PC-3 (cell line): ENCODE measurements around the gene SLC46A2. TPM values are rescaled to one million over a fixed set of nuclear protein-coding genes. Genes with fewer than 3 reads are reported as not detected.

Source experiments
- ATAC-seq: fragments of 200-7000 bp; cut with Tn5 transposase; 2 replicates; pipeline ENCODE4 v1.9.1; 2020; ENCODE audit warnings: mild to moderate bottlenecking, moderate library complexity
- BruUV-seq: library from RNA; stranded (reverse); fragments of 400-500 nt; replicated peaks from 2 replicates; lab custom pipeline; 2021; lab: Mats Ljungman, UMichigan
- CTCF ChIA-PET: fragments of 300-600 bp; sonication (Branson Sonifier 250); formaldehyde crosslinking; loops from one replicate; lab custom pipeline; 2022; ENCODE audit warnings: antibody characterized with exemption; lab: Charles Lee
- POLR2A ChIA-PET: fragments of 300-600 bp; sonication (Branson Sonifier 250); formaldehyde crosslinking; loops from one replicate; lab custom pipeline; 2022; ENCODE audit warnings: antibody characterized with exemption; ENCODE audit not compliant: unreplicated experiment; lab: Charles Lee
- DNase-seq: peaks from one replicate; pipeline ENCODE4 v3.0.0-alpha.2; 2015
- H2AFZ ChIP-seq: fragments of 300-600 bp; sonication (generic); 2 replicates; pipeline ENCODE4 v1.6.0; 2016; ENCODE audit warnings: antibody characterized with exemption, low read length
- H3F3A ChIP-seq: fragments of 300-600 bp; sonication (generic); one replicate; pipeline ENCODE4 v1.6.0; 2017; ENCODE audit warnings: antibody characterized with exemption, low read length, control low read depth, mild to moderate bottlenecking; ENCODE audit not compliant: unreplicated experiment
- H3K27ac ChIP-seq: fragments of 300-600 bp; sonication (generic); 2 replicates; pipeline ENCODE4 v1.5.1; 2016; ENCODE audit warnings: mild to moderate bottlenecking, low read length
- H3K27me3 ChIP-seq: fragments of 300-600 bp; sonication (generic); 2 replicates; pipeline ENCODE4 v1.6.1; 2016; ENCODE audit warnings: low read length, mixed read lengths
- H3K36me3 ChIP-seq: fragments of 300-600 bp; sonication (generic); 2 replicates; pipeline ENCODE4 v1.6.1; 2016; ENCODE audit warnings: low read depth, mixed run types, low read length, mixed read lengths
- H3K4me1 ChIP-seq: fragments of 300-600 bp; sonication (generic); 2 replicates; pipeline ENCODE4 v1.5.1; 2016; ENCODE audit warnings: low read length; ENCODE audit not compliant: insufficient read depth
- H3K4me2 ChIP-seq: fragments of 300-600 bp; sonication (generic); 2 replicates; pipeline ENCODE4 v1.6.0; 2016; ENCODE audit warnings: low read length
- H3K4me3 ChIP-seq: fragments of 300-600 bp; sonication (generic); 2 replicates; pipeline ENCODE4 v1.5.1; 2016; ENCODE audit warnings: mild to moderate bottlenecking, low read length, mixed read lengths
- H3K79me2 ChIP-seq: fragments of 300-600 bp; sonication (generic); 2 replicates; pipeline ENCODE4 v1.6.1; 2017; ENCODE audit warnings: low read length, mixed read lengths
- H3K9ac ChIP-seq: fragments of 300-600 bp; sonication (generic); 2 replicates; pipeline ENCODE4 v1.6.0; 2016; ENCODE audit warnings: mild to moderate bottlenecking, low read length
- H3K9me2 ChIP-seq: fragments of 300-600 bp; sonication (generic); replicated peaks from 2 replicates; pipeline ENCODE4 v1.6.1; 2016; ENCODE audit warnings: mixed run types, low read length, mixed read lengths
- H3K9me3 ChIP-seq: fragments of 300-600 bp; sonication (generic); 2 replicates; pipeline ENCODE4 v1.6.1; 2016; ENCODE audit warnings: low read length, mixed read lengths
- H4K20me1 ChIP-seq: fragments of 300-600 bp; sonication (generic); 2 replicates; pipeline ENCODE4 v1.6.1; 2016; ENCODE audit warnings: low read length, mixed read lengths
- EZH2 ChIP-seq: fragments of 300-600 bp; sonication (generic); IDR thresholded peaks from one replicate; pipeline ENCODE4 v1.6.1; 2017; ENCODE audit warnings: antibody characterized with exemption, mild to moderate bottlenecking, low read length; ENCODE audit not compliant: unreplicated experiment
- EZH2phosphoT487 ChIP-seq: fragments of 300-600 bp; sonication (generic); IDR thresholded peaks from 2 replicates; pipeline ENCODE4 v1.6.1; 2018; ENCODE audit warnings: mild to moderate bottlenecking, antibody characterized with exemption, low read length, borderline replicate concordance
- intact Hi-C: fragments of 100-400 bp; cut with micrococcal nuclease; formaldehyde crosslinking; loops from 2 replicates; pipeline ENCODE4 v1.9.0; 2023
- total RNA-seq: library from RNA; depleted of rRNA; stranded (reverse); fragments of >200 nt; gene quantifications from 2 replicates; pipeline ENCODE4 v1.2.3, GENCODE V29; 2014
- TF ChIP-seq, protein P1 (sequence below): fragments of 300-600 bp; sonication (generic); conservative IDR thresholded peaks from 2 replicates; pipeline ENCODE4 v1.5.1; 2017; ENCODE audit warnings: antibody characterized with exemption, low read depth, mild to moderate bottlenecking, low read length

The SLC46A2 gene
- total RNA-seq, 1 experiment from 2014 or later: not detected

DNA sequence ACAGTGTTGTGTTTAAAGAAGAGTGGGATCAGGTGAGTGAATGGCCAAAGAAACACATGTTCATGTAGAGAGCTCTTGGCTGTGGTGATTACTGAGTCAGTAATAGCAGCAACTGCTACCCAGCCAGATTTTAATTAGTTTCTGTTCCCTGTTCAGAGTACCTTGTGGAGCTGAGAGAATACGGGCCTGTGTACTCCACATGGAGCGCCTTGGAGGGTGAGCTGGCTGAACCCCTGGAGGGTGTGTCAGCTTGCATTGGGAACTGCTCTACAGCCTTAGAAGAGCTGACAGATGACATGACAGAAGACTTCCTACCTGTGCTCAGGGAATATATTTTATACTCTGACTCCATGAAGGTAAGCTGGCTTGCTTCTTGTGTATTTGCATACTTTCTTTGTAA is 52.3 kb downstream of the SLC46A2 start:
- Histone ChIP-seq H3K4me1 (peaks cover 7% of the 10 kb centered on the region; the same call in 1 of the 2 replicates), H3K36me3 (no peaks in the 10 kb centered on the region), H3K27ac (no peak overlapping the region), H3F3A (no peaks in the 10 kb centered on the region), H3K4me3 (no peak overlapping the region), H3K9me3 (no peaks in the 10 kb centered on the region), H3K79me2 (no peaks in the 10 kb centered on the region), H3K9me2 (no peaks in the 10 kb centered on the region), H3K27me3 (no peaks in the 10 kb centered on the region), H2AFZ (no peak overlapping the region), H3K4me2 (no peak overlapping the region), H3K9ac (no peak overlapping the region), H4K20me1 (no peaks in the 10 kb centered on the region)
- POLR2A ChIA-PET: no interaction called here
- CTCF ChIA-PET: no interaction called here
- intact Hi-C loops: no loop called here
- DNase-seq: no peak
- no peak for TF ChIP-seq EZH2phosphoT487
- TF ChIP-seq, protein P1, sequence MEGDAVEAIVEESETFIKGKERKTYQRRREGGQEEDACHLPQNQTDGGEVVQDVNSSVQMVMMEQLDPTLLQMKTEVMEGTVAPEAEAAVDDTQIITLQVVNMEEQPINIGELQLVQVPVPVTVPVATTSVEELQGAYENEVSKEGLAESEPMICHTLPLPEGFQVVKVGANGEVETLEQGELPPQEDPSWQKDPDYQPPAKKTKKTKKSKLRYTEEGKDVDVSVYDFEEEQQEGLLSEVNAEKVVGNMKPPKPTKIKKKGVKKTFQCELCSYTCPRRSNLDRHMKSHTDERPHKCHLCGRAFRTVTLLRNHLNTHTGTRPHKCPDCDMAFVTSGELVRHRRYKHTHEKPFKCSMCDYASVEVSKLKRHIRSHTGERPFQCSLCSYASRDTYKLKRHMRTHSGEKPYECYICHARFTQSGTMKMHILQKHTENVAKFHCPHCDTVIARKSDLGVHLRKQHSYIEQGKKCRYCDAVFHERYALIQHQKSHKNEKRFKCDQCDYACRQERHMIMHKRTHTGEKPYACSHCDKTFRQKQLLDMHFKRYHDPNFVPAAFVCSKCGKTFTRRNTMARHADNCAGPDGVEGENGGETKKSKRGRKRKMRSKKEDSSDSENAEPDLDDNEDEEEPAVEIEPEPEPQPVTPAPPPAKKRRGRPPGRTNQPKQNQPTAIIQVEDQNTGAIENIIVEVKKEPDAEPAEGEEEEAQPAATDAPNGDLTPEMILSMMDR: no peak
- no peak for TF ChIP-seq EZH2
- BruUV-seq: no TSS peak
- ATAC-seq: no peak

DNA sequence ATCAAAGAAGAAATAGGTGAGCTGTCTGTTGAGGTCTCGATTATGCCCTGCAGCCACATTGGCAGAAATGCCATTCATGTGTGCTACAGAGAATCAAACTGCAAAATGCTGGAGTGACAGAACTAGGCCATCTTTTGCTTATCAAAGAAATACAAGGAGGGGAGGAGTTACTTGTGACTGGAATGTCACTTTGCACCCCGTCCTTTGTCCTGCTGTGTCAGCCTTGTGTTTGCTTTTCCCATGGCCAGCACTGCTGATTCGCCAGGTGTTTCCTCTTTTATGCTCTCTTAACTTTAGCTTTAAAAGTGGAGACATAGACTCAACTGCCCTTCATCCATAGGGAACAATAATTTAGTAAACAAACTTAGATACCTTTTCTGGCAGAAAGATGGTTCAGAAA is 54.3 kb downstream of the SLC46A2 start:
- no peaks in the 10 kb centered on the region for H3K9me3 ChIP-seq
- CTCF ChIA-PET: no interaction called here

DNA sequence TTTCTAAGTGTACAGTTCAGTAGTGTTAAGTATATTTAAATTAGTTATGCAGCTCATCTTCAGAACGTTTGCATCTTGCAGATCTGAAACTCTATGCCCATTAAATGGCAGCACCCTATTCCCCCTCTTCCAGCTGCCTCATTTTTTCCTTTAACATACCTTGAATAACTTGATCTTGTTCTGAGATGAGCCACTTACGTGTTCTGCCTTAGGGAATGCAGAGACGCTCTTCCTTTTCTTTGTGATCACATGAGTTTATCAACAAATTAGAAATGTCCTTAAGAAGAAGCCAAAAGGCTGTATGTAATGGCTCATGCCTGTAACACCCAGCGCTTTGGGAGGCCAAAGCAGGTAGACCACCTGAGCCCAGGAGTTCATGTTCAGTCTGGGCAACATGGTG is 57.6 kb downstream of the SLC46A2 start:
- intact Hi-C loops: no loop called here
- DNase-seq (no peak), ATAC-seq (no peak)
- no peak overlapping the region for H2AFZ ChIP-seq
- H4K20me1 ChIP-seq: no peaks in the 10 kb centered on the region
- H3K79me2 ChIP-seq: no peaks in the 10 kb centered on the region
- H3K9me2 ChIP-seq: no peaks in the 10 kb centered on the region
- no peak for TF ChIP-seq EZH2phosphoT487
- no peak for TF ChIP-seq EZH2
- TF ChIP-seq, protein P1: no peak
- ChIA-PET CTCF (no interaction called here), POLR2A (no interaction called here)
- H3K4me2 ChIP-seq: no peak overlapping the region
- no peak overlapping the region for H3K9ac ChIP-seq
- H3F3A ChIP-seq: no peaks in the 10 kb centered on the region
- H3K4me1 ChIP-seq: peaks cover 17% of the 10 kb centered on the region
- H3K9me3 ChIP-seq: no peaks in the 10 kb centered on the region
- H3K27ac ChIP-seq: no peak overlapping the region
- no peaks in the 10 kb centered on the region for H3K36me3 ChIP-seq
- H3K4me3 ChIP-seq: no peak overlapping the region
- H3K27me3 ChIP-seq: no peaks in the 10 kb centered on the region
- no TSS peak for BruUV-seq

More for the DNA sequence above, 54.3 kb downstream of the SLC46A2 start:
- Histone ChIP-seq H3K9me2 (no peaks in the 10 kb centered on the region), H3K9ac (no peak overlapping the region), H2AFZ (no peak overlapping the region), H3K27ac (no peak overlapping the region), H4K20me1 (no peaks in the 10 kb centered on the region), H3K4me2 (no peak overlapping the region), H3K27me3 (no peaks in the 10 kb centered on the region), H3K4me3 (no peak overlapping the region), H3K79me2 (no peaks in the 10 kb centered on the region), H3K36me3 (no peaks in the 10 kb centered on the region), H3F3A (no peaks in the 10 kb centered on the region), H3K4me1 (peaks cover 10% of the 10 kb centered on the region)
- no TSS peak for BruUV-seq
- POLR2A ChIA-PET: no interaction called here
- no peak for DNase-seq
- ATAC-seq: no peak
- no peak for TF ChIP-seq EZH2
- TF ChIP-seq, protein P1: no peak
- TF ChIP-seq EZH2phosphoT487: no peak
- intact Hi-C loops: no loop called here
